AG08395 (cell line): ENCODE data around the gene TMIGD1.

ENCODE experiments used
- DNase-seq: peaks from one replicate; pipeline ENCODE4 v3.0.0; 2012; ENCODE audit warnings: mixed read lengths, low spot score

The TMIGD1 gene, protein sequence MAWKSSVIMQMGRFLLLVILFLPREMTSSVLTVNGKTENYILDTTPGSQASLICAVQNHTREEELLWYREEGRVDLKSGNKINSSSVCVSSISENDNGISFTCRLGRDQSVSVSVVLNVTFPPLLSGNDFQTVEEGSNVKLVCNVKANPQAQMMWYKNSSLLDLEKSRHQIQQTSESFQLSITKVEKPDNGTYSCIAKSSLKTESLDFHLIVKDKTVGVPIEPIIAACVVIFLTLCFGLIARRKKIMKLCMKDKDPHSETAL

DNA sequence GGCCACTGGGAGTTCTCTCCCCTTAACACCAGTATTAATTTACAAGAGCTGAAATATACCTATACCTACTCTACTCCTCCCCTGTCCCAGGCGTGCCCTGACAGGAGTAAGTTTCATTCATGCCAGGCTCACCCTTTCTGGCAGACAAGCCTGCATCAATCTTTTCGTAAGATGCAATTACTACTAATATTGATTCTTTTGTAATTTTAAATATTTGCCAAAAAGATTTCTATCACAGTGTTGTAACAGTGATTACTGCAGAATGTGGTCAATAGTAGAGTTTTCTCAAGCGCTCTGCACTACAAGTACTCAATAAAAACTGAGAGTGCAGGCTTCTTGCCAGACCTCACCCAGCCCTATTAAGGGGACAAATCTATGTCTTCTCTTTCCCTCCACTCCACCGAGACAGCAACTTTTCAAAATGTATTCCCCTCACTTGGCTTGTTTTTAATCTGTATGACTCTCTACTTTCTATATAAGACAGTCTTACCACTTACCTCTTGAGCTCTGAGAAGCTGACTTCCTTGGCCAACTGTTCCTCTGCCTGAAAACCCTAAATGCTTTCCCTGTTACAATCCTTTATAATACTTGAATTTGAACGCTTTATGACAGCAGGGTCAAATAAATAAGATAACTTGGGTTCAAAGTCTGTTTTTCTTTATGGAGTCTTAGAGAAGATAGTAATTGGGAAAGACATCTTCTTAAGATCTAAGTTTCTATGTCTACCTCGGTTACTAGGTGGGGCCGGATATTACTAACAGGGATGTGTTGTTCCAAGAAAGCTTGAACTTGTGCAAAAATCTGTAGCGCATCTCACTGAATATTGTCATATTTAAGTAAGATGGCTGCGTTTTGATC is at the start of gene TMIGD1:
TSS of gene TMIGD1 (minus strand) at position 555 of the 858 bp plus-strand sequence. CDS start 1,924 bp downstream, outside the sequence.
- DNase-seq: no peak

DNA sequence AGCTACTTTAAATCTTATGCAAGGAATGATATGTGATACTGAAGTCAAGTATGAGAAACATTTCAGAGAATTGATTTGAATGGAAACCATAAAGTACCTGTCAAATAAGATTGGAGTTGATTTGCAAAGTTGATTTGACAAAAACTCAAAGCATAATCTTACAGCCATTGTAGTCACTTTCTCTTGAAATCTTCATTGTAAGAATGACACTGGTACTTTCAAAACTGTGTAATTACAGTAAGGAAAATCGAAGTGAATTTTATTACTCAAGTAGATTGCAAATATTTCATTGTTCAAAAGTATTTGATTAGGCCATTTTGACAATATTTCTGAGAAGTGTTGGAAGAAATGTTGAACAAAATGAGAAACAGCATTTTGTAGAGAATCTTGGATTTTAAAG is 48.5 kb upstream of the TMIGD1 start:
- no peak for DNase-seq

DNA sequence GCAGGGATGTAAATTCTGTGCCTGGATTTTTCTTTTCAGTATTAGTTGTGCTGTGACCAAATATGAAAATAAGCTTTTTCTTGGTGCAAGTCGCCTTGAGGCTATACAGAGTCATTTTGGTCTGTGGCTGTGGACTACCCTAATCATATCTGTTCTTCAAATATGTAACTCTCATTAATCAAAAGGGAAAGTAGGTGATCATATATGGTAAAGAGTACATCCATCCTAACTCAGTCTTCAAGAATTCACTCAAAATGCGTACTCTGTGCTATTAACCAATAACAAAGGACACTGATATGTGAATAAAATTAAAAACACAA is 47.4 kb upstream of the TMIGD1 start:
- no peak for DNase-seq

DNA sequence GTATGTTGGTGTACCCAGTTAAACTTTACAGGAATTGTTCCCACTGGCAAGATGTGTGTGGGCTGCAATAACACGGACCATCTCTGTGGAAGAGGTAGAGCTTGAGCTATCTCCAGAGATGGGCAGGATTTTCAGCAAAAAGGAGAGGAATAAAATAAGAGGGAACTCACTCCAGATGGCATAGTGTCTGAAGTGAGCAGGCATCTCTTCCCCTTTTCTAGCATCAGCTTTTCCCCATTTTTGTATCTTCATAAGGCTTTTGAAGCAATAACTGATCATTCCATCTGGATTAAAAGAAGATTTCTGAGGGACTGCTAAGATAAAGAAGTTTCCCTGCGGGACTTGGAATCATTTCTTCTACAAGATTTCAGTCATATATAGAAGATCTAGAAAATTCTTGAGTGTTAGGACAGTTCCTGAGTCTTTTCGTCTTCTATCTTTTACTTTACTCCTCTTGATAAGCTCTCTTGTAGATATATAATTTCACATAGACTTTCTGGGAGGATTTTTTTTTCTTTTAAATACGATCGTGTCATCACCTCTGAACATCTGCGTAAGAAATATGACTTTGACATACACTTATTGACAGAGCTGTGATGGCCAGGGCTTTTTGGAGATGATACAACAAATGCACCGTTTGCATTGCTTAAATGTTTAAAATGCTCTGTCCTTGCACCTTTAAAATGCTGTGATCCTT is 46.9 kb upstream of the TMIGD1 start:
- DNase-seq: no peak

DNA sequence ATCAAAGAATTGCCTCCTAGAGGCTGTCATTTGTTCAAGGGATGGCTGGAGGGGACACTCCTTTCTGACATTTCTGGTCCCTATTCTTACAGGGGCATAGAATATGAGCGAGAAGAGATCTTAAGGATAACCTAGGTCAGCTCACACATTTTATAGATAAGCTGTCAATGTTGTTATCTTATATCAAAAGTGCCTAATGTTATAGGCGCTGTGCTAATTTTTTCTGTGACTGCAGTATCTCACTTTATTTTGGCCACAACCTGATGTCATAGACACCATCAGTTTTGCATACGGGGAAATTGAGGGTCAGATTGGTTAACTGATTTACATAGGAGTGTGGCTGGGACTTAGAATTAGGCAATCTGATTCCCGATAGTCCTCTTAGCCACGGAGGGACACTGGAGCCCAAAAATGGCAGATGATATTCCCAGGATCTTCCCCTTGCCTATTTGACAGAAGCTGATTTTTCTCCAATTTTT is 46.1 kb upstream of the TMIGD1 start:
- no peak for DNase-seq

DNA sequence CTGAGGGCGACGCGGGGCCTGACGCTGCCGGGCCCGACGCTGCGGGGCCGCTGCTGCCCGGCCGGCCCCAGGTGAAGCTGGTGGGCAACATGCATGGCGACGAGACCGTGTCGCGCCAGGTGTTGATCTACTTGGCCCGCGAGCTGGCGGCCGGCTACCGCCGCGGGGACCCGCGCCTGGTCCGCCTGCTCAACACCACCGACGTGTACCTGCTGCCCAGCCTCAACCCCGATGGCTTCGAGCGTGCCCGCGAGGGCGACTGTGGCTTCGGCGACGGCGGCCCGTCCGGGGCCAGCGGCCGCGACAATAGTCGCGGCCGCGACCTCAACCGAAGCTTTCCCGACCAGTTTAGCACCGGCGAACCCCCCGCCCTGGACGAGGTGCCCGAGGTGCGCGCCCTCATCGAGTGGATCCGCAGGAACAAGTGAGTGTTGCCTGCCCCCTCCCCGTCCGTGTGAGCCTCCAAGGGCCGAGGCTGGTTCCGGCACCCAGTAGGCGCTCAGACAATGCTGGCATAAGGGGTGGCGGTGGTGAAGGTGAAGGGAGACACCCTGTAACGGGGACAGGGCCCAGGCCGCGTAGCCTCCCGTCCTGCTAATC is 45.5 kb upstream of the TMIGD1 start:
- no peak for DNase-seq

DNA sequence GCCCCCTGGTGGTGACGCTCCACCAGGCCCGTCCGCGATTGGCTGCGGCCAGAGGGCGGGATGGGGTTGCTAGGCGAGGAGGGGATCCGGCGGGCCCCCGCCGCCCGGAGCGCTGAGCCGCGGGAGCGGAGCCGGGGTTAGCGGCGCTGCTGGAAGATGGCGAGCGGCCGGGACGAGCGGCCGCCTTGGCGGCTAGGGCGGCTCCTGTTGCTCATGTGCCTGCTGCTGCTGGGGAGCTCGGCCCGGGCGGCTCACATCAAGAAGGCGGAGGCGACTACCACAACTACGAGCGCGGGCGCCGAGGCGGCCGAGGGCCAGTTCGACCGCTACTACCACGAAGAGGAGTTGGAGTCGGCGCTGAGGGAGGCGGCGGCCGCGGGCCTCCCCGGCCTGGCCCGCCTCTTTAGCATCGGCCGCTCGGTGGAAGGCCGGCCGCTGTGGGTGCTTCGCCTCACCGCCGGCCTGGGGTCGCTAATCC is 45.0 kb upstream of the TMIGD1 start, which contains the start of gene CPD:
TSS of gene CPD (plus strand) at position 103 of the 478 bp plus-strand sequence. CDS start at position 157, 54 bp downstream.
- DNase-seq: peak; percentile 99

DNA sequence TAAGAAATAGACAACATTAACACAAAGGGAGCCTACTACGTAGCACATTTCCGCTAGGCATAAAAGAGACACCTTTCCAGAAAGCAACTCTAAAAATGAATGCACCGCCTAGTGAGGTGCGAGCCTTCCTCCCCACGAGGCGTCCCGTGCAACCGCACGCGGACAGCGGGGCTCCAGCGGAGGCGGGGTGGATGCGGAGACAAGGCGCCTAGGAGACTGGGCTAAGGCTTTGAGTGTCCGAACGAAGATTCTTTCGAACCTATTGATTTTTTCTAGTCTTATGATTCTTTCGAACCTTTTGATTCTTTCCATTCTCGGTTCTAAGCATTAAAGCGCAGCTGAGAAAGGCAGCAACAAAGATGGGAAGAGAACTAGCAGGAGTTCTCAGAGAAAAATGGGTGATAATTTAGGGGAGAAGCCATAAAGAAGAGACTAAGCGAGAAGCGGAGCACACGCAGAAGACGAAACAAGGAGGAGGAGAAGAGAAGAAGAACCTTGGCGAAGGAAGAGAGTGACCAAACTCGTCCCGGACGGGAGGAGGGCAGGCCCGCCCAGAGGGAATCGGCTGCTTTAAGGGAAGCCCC is 44.5 kb upstream of the TMIGD1 start:
- peak; percentile 8 for DNase-seq

DNA sequence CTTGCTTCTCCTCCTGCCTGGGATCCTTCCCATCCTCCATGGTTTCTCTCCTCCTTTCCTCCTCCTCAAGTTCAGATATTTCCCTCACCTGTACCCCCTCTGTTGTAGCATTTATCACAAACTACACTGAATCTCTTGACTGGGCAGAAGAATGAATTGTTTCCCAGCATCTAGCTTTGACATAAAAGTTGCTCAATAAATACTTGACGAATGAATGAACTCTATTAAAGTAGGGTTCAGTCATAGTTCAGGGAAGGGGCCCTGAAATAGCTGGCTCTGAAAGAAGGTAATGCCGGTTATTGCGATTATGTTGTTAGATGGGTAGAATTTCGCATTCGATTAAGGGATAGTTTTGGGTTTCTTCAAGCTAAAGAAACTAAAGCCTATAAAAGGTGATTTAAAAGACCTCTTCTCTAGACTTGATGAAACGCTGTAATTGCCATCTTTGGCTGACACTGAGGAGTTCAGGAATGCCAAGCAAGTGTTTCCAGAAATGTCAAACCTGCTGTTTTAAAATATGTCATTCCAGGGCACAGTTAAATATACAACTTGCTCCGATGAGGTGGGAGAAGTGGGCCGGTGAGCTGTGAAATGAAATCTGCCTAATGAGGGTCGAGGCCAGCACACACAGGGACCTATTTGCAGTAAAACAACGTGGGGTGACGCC is 43.9 kb upstream of the TMIGD1 start:
- no peak for DNase-seq

DNA sequence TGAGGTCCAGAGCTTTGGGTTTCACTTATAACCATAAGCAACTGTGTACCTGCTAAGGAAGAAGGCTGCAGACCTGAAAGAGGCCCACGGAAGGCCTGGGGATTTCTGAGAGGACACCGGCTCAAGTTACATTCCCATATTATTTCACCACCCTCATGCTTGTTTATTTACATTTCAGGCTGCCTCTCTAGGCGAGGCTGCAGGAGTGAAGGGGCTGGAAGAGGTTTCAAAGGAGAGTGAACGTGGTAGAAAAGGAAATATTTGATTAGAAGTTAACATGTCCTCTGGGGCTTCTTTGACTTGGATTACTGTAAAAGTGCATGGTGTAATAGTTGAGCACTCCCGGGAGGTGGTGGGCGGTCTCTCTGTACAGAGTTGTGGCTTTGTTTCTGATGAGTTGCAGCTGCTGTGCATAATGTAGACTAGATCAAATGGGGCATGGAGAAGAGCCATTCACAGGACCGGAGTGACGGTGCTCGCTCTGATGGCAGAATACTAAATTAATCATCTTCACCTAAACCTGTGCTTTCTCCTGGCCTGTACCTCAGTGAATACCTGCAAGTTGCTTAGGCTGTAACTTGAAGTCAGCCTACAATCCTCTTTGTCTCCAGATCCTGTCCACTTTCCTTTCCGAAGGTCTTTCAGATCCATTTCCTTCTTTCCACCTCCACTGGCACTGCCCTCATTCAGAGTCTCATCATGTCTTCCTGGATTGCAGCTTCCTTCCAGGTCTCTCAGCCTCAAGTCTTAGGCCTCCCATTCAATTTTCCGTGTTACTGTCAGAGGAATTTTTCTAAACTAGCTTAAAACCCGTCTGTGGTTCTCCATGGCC is 43.0 kb upstream of the TMIGD1 start:
- DNase-seq: peak; percentile 59

DNA sequence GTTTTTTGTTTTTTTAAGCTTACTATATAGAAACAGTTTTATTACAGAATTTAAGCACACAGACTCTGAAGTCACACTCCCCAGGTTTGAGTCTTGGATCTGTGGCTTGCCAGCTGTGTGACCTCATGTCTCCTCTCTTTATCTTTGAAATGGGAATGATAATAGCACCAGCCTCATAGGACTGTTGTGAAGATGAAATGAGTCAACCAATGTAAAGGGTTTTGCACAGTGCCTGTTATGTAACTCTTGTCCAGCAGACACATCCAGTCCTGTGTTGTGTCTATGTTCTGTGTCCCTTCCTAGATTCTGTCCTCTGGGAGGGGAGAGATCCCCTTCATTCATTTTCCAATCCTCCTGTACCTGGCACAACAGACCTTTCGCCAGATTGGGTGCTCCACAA is 41.8 kb upstream of the TMIGD1 start:
- no peak for DNase-seq

DNA sequence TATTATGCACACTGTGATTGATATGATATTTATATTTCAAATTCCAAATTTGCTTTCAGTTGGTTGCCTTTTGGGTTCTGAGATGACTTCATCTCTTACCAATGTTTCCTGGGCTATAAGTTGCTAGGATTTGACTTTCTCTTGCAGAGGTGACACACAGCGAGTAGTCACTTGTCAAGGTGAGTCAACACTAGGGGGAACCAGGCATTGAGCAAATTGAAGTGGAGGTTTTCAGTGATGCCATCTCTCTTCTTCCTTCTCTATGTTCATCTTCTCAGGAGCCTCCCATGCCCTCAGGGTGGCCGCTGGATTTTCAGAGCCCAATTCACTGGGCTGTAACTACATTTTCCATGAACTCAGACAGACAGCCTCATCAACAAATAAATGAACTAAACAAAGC is 38.9 kb upstream of the TMIGD1 start:
- peak; percentile 42 for DNase-seq

DNA sequence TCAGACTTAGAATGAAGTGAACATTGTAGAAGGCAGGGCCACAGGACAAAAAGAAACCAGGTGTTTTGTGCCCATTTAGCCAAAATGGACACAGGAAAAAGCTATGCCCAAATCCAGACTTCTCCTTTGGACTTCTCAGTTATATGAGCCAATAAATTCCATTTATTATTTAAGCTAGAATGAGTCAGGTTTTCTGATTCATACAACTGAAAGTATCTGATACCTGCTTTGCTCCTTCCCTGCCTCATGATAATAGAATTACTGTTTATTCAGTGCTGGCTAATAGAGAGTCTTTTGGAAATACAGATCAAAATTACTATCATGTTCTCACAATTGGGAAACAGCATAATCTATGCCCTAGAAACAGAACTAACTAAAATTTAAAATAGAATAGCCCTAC is 36.1 kb upstream of the TMIGD1 start:
- DNase-seq: no peak

DNA sequence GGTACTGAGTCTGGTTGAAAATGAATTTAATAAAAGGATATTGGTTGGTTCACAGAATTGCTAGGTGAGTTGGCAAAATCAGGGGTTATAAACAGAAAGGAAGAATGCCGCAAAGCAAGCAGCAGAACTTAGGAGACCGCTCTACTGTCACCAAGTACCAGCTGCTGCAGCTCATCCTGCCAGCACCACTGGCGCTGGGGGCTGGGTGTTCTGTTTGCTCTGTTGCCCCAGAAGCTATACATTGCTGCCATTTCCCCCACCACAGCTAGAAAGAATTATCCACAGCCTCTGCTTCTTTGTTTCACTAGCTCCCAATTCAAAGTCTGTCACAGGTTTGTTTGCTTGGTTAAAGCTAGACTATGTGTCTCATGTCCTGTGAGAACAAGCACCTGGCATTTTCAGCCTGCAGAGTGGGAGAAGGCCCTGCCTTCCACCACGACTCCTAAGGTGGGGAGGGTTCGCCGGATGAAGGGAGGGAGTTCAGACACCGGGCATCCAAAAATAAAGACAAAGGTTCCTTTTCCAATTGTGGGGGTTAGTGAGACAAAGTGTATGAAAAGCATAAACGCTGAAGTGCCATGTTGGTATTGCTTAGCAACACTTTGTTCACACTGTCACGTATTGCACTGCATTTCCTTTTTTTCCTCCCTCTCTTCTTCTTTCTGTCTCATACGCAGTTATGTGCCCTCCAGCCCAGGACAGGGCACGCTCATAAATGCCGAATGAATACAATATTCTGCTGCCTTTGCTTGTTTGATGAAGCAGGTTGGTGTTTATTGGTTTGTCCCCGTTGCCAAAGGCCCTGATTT is 35.3 kb upstream of the TMIGD1 start:
- no peak for DNase-seq

DNA sequence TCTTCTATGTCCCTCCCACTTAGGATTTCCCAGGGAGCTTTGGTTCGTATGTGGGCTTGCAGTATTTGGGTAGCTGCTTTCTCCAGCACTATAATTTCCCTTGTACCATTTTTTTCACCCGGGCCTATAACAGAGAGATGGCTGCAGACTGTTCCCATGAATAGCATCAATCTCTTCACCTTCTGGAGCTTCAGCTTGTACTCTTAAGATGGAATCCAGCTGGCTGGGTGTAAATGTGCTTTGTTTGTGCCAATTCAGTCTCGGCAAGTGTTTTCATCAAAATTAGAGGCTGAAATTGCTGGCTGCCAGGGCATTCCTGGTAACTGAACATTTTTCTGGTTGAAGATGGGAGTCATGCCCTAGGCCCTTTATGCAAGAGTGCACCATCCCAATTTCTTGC is 32.7 kb upstream of the TMIGD1 start:
- DNase-seq: no peak

DNA sequence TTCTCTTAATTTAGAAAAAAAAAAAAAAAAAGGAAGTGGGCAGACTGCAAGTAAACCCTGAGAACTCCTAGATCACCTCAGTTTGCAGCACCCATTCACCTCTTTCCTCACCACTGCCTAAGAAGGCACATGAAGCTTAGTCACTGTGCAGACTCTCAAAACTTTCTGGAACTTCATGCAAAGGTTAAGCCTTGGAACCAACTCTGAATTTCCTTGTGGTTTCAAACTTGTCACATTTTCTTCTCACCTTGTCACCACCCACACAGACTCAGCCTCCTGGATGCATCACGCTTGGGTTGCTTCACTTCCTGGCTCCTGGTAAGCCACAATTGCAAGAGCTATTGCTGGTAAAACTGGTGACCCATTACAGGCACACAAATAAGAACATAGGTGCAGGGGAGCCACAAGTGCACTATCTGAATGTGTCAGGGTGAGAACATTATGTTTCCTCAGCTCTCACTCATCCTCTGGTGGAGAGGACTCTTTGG is 29.9 kb upstream of the TMIGD1 start:
- peak; percentile 52 for DNase-seq

DNA sequence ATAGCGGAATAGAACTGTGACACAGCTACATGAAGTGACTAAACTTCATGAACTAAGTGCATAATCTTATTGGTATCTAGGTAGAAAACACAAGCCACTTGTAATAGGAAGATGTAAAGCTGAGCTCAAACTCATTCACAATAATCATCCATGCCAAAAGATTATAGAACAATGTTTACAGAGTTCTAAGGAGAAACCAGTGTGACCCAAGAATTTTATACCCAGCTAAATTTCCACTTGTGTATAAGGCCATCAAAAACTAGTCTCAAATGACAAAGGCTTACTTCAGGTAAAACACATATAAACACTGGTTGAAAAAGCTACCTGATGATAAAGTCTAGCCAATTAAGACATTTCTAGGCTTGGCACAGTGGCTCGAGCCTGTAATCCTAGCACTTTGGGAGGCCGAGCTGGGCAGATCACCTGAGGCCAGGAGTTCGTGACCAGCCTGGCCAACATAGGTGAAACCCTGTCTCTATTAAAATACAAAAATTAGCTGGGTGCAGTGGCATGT is 28.0 kb upstream of the TMIGD1 start:
- no peak for DNase-seq

DNA sequence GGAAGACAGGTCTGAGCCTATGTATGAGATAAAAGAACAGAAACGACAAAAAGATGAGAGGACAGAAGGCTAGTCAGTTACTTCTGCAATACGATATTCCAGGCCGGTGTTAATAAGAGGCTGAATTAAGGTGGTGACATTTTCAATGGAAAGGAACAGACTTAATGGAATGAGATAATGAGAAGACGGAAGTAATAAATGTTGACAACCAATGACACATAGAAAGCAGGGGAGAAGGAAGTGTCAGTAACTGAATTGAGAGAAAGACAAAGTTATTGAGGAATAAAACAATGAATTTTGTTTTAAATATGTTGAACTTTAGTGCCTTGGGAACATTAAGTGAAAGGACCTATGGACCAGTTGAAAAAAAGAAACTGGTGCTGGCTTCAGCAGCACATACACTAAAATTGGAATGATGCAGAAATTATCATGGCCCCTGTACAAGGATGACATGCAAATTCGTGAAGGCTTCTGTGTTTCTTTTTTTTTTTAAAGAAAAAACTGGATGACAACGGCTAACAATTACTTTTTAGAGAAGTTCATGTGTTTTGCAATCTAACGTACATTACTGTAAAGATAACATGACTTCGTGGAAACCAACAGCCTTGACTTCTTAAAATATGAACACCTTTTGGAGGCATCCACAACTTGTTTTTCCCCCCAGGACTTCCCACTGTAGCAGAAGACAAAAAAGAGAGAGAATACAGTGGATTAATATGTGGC is 26.4 kb upstream of the TMIGD1 start:
- DNase-seq: no peak
